Retinal pigment epithelial cell (primary cell): ENCODE data around the gene FARS2.

Source experiments
- DNase-seq: peaks from one replicate; pipeline ENCODE4 v3.0.0-alpha.2; 2010; ENCODE audit warnings: low read depth
- H3K4me3 ChIP-seq: 2 replicates; pipeline ENCODE4 v1.5.1; 2011; ENCODE audit warnings: mild to moderate bottlenecking, low read length, control low read depth, moderate library complexity
- CTCF ChIP-seq: conservative IDR thresholded peaks from 2 replicates; pipeline ENCODE4 v1.5.1; 2011; ENCODE audit warnings: low read depth, low read length, control low read depth, inconsistent platforms

Gene FARS2

GRCh38 chr6:5580736-5581581 is 319.6 kb downstream of the FARS2 start:
- no peak for DNase-seq
- no peak overlapping the region for H3K4me3 ChIP-seq
- no peak for TF ChIP-seq CTCF

- H3K4me3 ChIP-seq, result no peak overlapping the region
- TF ChIP-seq CTCF, result no peak
- no peak for DNase-seq
Observed at GRCh38 chr6:5582762-5583161, 321.4 kb downstream of the FARS2 start.

- no peak overlapping the region for H3K4me3 ChIP-seq
- DNase-seq, result no peak
- TF ChIP-seq CTCF, result no peak
Observed at GRCh38 chr6:5583528-5583927, 322.2 kb downstream of the FARS2 start.

GRCh38 chr6:5584078-5584482 is 322.8 kb downstream of the FARS2 start:
- no peak overlapping the region for H3K4me3 ChIP-seq
- no peak for DNase-seq
- no peak for TF ChIP-seq CTCF

GRCh38 chr6:5587648-5588047 is 326.3 kb downstream of the FARS2 start:
- TF ChIP-seq CTCF, result no peak

GRCh38 chr6:5589422-5590141 is 328.3 kb downstream of the FARS2 start:
- no peak for TF ChIP-seq CTCF
- no peak for DNase-seq
- no peak overlapping the region for H3K4me3 ChIP-seq

More at GRCh38 chr6:5587648-5588047, 326.3 kb downstream of the FARS2 start:
- DNase-seq, result no peak
- H3K4me3 ChIP-seq, result no peak overlapping the region

GRCh38 chr6:5590187-5590586 is 328.9 kb downstream of the FARS2 start:
- no peak for TF ChIP-seq CTCF
- DNase-seq, result no peak
- no peak overlapping the region for H3K4me3 ChIP-seq
